SK-N-SH treated with all-trans-retinoic acid at 6 μM for 48 hours (cell line): Measurements from ENCODE around the gene SLC7A9.

Experiments used
- ATAC-seq: fragments of 200-7000 bp; cut with Tn5 transposase; 3 replicates; pipeline ENCODE4 v1.9.1; 2020; ENCODE audit warnings: mild to moderate bottlenecking, moderate library complexity
- ARNTL ChIP-seq: fragments of 450-650 bp; formaldehyde crosslinking; IDR thresholded peaks from 2 replicates; pipeline ENCODE4 v1.5.0; 2020; ENCODE audit warnings: low read depth, mild to moderate bottlenecking, moderate library complexity, borderline replicate concordance
- BACH2 ChIP-seq: fragments of 250-450 bp; sonication (Bioruptor Pico); IDR thresholded peaks from 2 replicates; pipeline ENCODE4 v1.9.0; 2021; ENCODE audit warnings: mild to moderate bottlenecking, borderline replicate concordance
- CREB5 ChIP-seq: fragments of 250-450 bp; sonication (Bioruptor Pico); IDR thresholded peaks from 2 replicates; pipeline ENCODE4 v1.5.1; 2020; ENCODE audit warnings: low read depth, mild to moderate bottlenecking, moderate library complexity
- CSDC2 ChIP-seq: fragments of 250-450 bp; sonication (Bioruptor Pico); IDR thresholded peaks from 2 replicates; pipeline ENCODE4 v1.5.0; 2020; ENCODE audit warnings: mild to moderate bottlenecking, moderate library complexity
- CSRNP3 ChIP-seq: fragments of 250-450 bp; sonication (Bioruptor Pico); IDR thresholded peaks from 2 replicates; pipeline ENCODE4 v1.5.1; 2021; ENCODE audit warnings: mild to moderate bottlenecking, moderate library complexity
- ESRRG ChIP-seq: fragments of 250-450 bp; sonication (Bioruptor Pico); IDR thresholded peaks from 2 replicates; pipeline ENCODE4 v1.6.1; 2021; ENCODE audit warnings: mild to moderate bottlenecking
- GLIS3 ChIP-seq: fragments of 250-450 bp; sonication (Bioruptor Pico); IDR thresholded peaks from 2 replicates; pipeline ENCODE4 v1.5.0; 2020; ENCODE audit warnings: mild to moderate bottlenecking, moderate library complexity
- ISL1 ChIP-seq: fragments of 250-450 bp; sonication (Bioruptor Pico); IDR thresholded peaks from 2 replicates; pipeline ENCODE4 v2.1.2; 2022; ENCODE audit warnings: mild to moderate bottlenecking, moderate library complexity
- OSR1 ChIP-seq: fragments of 250-450 bp; sonication (Bioruptor Pico); IDR thresholded peaks from 2 replicates; pipeline ENCODE4 v1.8.0; 2022; ENCODE audit warnings: moderate library complexity, mild to moderate bottlenecking, inconsistent platforms
- PATZ1 ChIP-seq: fragments of 250-450 bp; sonication (Bioruptor Pico); IDR thresholded peaks from 2 replicates; pipeline ENCODE4 v1.8.0; 2020; ENCODE audit warnings: mild to moderate bottlenecking, moderate library complexity, borderline replicate concordance
- PPARA ChIP-seq: fragments of 250-450 bp; sonication (Bioruptor Pico); IDR thresholded peaks from 2 replicates; pipeline ENCODE4 v1.5.0; 2020; ENCODE audit warnings: mild to moderate bottlenecking, borderline replicate concordance
- RARB ChIP-seq: fragments of 250-450 bp; sonication (Bioruptor Pico); IDR thresholded peaks from 2 replicates; pipeline ENCODE4 v1.8.0; 2021; ENCODE audit warnings: mild to moderate bottlenecking, moderate library complexity
- SNAI2 ChIP-seq: fragments of 250-450 bp; sonication (Bioruptor Pico); IDR thresholded peaks from 2 replicates; pipeline ENCODE4 v1.5.0; 2020; ENCODE audit warnings: mild to moderate bottlenecking, moderate library complexity
- TOX ChIP-seq: fragments of 250-450 bp; sonication (Bioruptor Pico); IDR thresholded peaks from 2 replicates; pipeline ENCODE4 v1.8.0; 2021; ENCODE audit warnings: mild to moderate bottlenecking, moderate library complexity, borderline replicate concordance
- ZC3H10 ChIP-seq: fragments of 250-450 bp; sonication (Bioruptor Pico); IDR thresholded peaks from 2 replicates; pipeline ENCODE4 v1.5.1; 2021; ENCODE audit warnings: mild to moderate bottlenecking, moderate library complexity
- ZFP3 ChIP-seq: fragments of 250-450 bp; sonication (Bioruptor Pico); IDR thresholded peaks from 2 replicates; pipeline ENCODE4 v1.5.0; 2020; ENCODE audit warnings: mild to moderate bottlenecking, moderate library complexity
- ZFP30 ChIP-seq: fragments of 450-650 bp; formaldehyde crosslinking; IDR thresholded peaks from 2 replicates; pipeline ENCODE4 v1.5.0; 2022; ENCODE audit warnings: mild to moderate bottlenecking, moderate library complexity
- ZNF565 ChIP-seq: fragments of 450-650 bp; formaldehyde crosslinking; conservative IDR thresholded peaks from 2 replicates; pipeline ENCODE4 v1.5.0; 2020; ENCODE audit warnings: low read depth, mild to moderate bottlenecking, moderate library complexity
- ZNF70 ChIP-seq: fragments of 450-650 bp; formaldehyde crosslinking; IDR thresholded peaks from 2 replicates; pipeline ENCODE4 v1.5.0; 2020; ENCODE audit warnings: mild to moderate bottlenecking, moderate library complexity
- ZNF8 ChIP-seq: fragments of 450-650 bp; formaldehyde crosslinking; IDR thresholded peaks from 2 replicates; pipeline ENCODE4 v1.5.0; 2020; ENCODE audit warnings: mild to moderate bottlenecking, moderate library complexity
- TF ChIP-seq, protein P1 (sequence below): fragments of 250-450 bp; sonication (Bioruptor Pico); IDR thresholded peaks from 2 replicates; pipeline ENCODE4 v1.5.0; 2020; ENCODE audit warnings: mild to moderate bottlenecking, moderate library complexity

The SLC7A9 gene

DNA sequence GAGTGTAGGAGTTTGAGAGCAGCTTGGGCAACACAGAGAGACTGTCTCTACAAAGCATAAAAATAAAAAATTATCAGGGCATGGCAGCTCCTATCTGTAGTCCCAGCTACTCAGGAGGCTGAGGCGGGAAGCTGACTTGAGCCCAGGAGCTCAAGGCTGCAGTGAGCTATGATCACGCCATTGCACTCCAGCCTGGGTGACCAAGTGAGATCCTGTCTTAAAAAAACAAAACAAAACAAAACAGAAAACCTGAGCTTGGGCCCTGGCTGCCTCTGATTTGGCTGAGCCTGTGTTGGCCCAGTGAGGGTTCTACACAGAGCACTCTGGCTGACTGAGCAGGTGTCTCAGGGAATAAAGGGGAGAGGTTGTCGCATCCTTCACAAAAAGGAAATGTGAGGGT lies 8.0 kb downstream of the SLC7A9 start:
- TF ChIP-seq PPARA: no peak
- no peak for TF ChIP-seq ZFP3
- TF ChIP-seq SNAI2: no peak
- TF ChIP-seq ARNTL (CRISPR knock-in tag): no peak
- TF ChIP-seq OSR1: no peak
- no peak for TF ChIP-seq BACH2 (CRISPR knock-in tag)
- no peak for TF ChIP-seq GLIS3 (CRISPR knock-in tag)
- ATAC-seq: no peak

DNA sequence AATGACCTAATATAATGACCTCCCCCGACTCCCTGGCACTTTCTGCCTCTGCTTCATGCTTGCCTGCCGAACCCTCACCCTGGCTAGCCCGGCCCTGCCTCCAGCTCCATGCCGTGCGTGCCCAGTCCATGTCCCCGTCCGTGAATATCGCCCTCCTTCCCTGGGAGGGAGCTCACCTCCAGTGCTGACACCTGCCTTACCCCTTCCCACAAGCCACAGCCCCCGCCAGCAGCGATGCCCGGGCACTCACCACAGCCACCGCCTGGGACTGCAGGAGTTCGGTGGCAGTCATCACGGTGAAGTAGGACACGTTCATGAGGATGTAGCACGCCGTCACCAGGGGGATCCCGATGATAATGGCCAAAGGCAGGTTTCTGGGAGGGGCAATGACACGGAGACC lies 10.0 kb downstream of the SLC7A9 start:
- no peak for TF ChIP-seq ZNF70 (CRISPR knock-in tag)
- TF ChIP-seq ZNF565: no peak
- no peak for TF ChIP-seq ESRRG (CRISPR knock-in tag)
- TF ChIP-seq PATZ1 (CRISPR knock-in tag): no peak
- TF ChIP-seq CSDC2 (CRISPR knock-in tag): no peak
- TF ChIP-seq ZFP30 (CRISPR knock-in tag): no peak
- TF ChIP-seq, all 23 proteins: peak for 0
- no peak for ATAC-seq

DNA sequence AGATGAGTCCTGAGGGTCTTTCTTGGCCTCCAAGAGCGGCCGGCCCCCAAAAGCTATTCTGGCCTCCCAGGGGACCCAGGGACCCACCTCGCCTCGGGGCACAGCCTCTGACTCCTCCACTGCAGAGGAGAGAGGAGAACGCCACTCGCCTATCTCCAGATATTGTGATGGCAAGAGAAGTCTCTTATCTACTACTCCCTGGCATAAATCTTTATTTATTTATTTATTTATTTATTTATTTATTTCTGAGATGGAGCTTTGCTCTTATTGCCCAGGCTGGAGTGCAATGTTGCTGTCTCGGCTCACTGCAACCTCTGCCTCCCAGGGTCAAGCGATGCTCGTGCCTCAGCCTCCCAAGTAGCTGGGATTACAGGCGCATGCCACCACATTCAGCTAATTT lies 11.0 kb downstream of the SLC7A9 start:
- ATAC-seq: no peak
- TF ChIP-seq BACH2 (CRISPR knock-in tag) (no peak), ARNTL (CRISPR knock-in tag) (no peak), RARB (CRISPR knock-in tag) (no peak), ZC3H10 (CRISPR knock-in tag) (no peak), CREB5 (CRISPR knock-in tag) (no peak), OSR1 (no peak), TOX (no peak), ISL1 (CRISPR knock-in tag) (no peak), GLIS3 (CRISPR knock-in tag) (no peak), PATZ1 (CRISPR knock-in tag) (no peak), ZNF70 (CRISPR knock-in tag) (no peak), CSRNP3 (CRISPR knock-in tag) (no peak), CSDC2 (CRISPR knock-in tag) (no peak)
- TF ChIP-seq, protein P1, sequence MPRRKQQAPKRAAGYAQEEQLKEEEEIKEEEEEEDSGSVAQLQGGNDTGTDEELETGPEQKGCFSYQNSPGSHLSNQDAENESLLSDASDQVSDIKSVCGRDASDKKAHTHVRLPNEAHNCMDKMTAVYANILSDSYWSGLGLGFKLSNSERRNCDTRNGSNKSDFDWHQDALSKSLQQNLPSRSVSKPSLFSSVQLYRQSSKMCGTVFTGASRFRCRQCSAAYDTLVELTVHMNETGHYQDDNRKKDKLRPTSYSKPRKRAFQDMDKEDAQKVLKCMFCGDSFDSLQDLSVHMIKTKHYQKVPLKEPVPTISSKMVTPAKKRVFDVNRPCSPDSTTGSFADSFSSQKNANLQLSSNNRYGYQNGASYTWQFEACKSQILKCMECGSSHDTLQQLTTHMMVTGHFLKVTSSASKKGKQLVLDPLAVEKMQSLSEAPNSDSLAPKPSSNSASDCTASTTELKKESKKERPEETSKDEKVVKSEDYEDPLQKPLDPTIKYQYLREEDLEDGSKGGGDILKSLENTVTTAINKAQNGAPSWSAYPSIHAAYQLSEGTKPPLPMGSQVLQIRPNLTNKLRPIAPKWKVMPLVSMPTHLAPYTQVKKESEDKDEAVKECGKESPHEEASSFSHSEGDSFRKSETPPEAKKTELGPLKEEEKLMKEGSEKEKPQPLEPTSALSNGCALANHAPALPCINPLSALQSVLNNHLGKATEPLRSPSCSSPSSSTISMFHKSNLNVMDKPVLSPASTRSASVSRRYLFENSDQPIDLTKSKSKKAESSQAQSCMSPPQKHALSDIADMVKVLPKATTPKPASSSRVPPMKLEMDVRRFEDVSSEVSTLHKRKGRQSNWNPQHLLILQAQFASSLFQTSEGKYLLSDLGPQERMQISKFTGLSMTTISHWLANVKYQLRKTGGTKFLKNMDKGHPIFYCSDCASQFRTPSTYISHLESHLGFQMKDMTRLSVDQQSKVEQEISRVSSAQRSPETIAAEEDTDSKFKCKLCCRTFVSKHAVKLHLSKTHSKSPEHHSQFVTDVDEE (CRISPR knock-in tag): no peak
- TF ChIP-seq, all 23 proteins: peak for 0

DNA sequence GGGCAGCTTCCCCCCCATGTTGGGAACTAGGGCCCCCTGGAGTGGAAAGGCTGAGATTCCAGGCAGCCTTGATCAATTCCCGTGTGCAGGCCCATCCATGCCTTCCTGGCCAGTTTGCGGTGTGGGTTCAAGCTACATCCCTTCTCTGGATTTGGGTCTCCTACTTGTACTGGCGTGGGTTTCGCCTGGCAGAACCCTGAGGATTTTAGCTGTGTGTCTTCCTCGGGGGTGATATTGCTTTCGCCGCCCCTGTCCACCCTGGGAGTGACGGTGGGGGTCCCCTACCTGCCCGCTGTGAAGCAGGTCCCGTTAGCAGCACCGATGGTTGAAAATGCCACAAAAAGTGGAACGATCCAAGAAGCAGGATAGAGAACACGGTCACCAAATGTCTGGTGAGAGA lies 11.4 kb downstream of the SLC7A9 start:
- no peak for ATAC-seq
- TF ChIP-seq ZNF8 (CRISPR knock-in tag) (no peak), ARNTL (CRISPR knock-in tag) (no peak), CSRNP3 (CRISPR knock-in tag) (no peak)
